ENCODE data around the gene NSD2.

DNA sequence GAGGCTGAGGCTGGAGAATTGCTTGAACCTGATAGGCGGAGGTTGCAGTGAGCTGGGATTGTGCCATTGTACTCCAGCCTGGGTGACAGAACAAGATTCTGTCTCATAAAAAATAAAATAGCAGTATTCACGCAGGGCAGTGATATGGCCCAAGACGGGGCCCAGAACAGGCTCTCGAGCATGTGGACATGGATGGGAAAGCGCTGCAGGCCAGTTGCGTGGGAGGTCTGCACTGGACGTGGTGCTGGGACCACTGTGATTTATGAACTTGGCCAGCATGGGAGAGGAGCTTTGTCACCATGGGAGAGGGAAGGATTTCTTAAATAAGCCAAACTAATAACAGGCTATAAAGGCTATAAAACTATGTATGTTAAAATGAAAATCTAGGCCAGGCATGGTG lies 51.6 kb downstream of the NSD2 start:
- no peak for TF ChIP-seq CTCF (IDR thresholded peaks at IDR 0.05)
- TF ChIP-seq FOXP1 (CRISPR knock-in tag; IDR thresholded peaks at IDR 0.05; ENCODE audit: borderline replicate concordance) = no peak
- TF ChIP-seq EMX1 (CRISPR knock-in tag; IDR thresholded peaks at IDR 0.05) = no peak
- TF ChIP-seq ZNF121 (CRISPR knock-in tag; IDR thresholded peaks at IDR 0.05) = no peak
- no peak for TF ChIP-seq TEAD4 (CRISPR knock-in tag; IDR thresholded peaks at IDR 0.05)
- no peak for TF ChIP-seq FOXJ3 (CRISPR knock-in tag; IDR thresholded peaks at IDR 0.05; ENCODE audit: borderline replicate concordance)
- TF ChIP-seq, protein P1, sequence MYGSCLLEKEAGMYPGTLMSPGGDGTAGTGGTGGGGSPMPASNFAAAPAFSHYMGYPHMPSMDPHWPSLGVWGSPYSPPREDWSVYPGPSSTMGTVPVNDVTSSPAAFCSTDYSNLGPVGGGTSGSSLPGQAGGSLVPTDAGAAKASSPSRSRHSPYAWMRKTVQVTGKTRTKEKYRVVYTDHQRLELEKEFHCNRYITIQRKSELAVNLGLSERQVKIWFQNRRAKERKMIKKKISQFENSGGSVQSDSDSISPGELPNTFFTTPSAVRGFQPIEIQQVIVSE (CRISPR knock-in tag; IDR thresholded peaks at IDR 0.05; ENCODE audit: borderline replicate concordance) = no peak
- no peak for TF ChIP-seq PREB (CRISPR knock-in tag; IDR thresholded peaks at IDR 0.05; ENCODE audit: borderline replicate concordance)
- no peak for TF ChIP-seq ZNF317 (CRISPR knock-in tag; IDR thresholded peaks at IDR 0.05; ENCODE audit: borderline replicate concordance, low read depth)
- TF ChIP-seq, protein P2, sequence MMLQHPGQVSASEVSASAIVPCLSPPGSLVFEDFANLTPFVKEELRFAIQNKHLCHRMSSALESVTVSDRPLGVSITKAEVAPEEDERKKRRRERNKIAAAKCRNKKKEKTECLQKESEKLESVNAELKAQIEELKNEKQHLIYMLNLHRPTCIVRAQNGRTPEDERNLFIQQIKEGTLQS (CRISPR knock-in tag; conservative IDR thresholded peaks at IDR 0.05) = no peak

Data from WTC11 (cell line).